Heart left ventricle (tissue), 16 donors: ENCODE data around the gene MMRN2. TPM values are rescaled to one million over a fixed set of nuclear protein-coding genes. Genes with fewer than 3 reads are reported as not detected.

ENCODE experiments used
- ATAC-seq, 4 donors: fragments of 200-7000 bp; cut with Tn5 transposase; one replicate each; pipeline ENCODE4 v1.9.1; 2020 to 2022; ENCODE audit warnings: moderate library complexity in 4 of 4, mild to moderate bottlenecking in 3 of 4, moderate number of reproducible peaks in 1 of 4
- DNase-seq, 5 donors: peaks; one replicate each; pipeline ENCODE4 v3.0.0-alpha.2; 2020
- H3K27ac ChIP-seq, 12 donors: fragments of 200-600 bp; sonication (generic) in 4 of 12; one replicate each; pipeline versions ENCODE4 v1.5.0 to v1.8.0; 2016 to 2022; ENCODE audit warnings: mild to moderate bottlenecking in 2 of 12
- H3K27me3 ChIP-seq, 9 donors: fragments of 200-600 bp; sonication (generic) in 2 of 9; one replicate each; pipeline versions ENCODE4 v1.5.1 to v1.8.0; 2016 to 2022; ENCODE audit warnings: mild to moderate bottlenecking in 3 of 9
- H3K36me3 ChIP-seq, 9 donors: fragments of 200-600 bp; sonication (generic) in 2 of 9; one replicate each; pipeline versions ENCODE4 v1.5.0 to v1.8.0; 2018 to 2022; ENCODE audit warnings: mild to moderate bottlenecking in 2 of 9
- H3K4me1 ChIP-seq, 12 donors: fragments of 200-600 bp; sonication (generic) in 4 of 12; one replicate each; pipeline versions ENCODE4 v1.5.0 to v1.8.0; 2016 to 2022; ENCODE audit warnings: mild to moderate bottlenecking in 3 of 12
- H3K4me3 ChIP-seq, 12 donors: fragments of 200-600 bp; sonication (generic) in 4 of 12; one replicate each; pipeline versions ENCODE4 v1.5.0 to v1.8.0; 2017 to 2022; ENCODE audit warnings: mild to moderate bottlenecking in 9 of 12, moderate library complexity in 4 of 12
- H3K9me3 ChIP-seq, 12 donors: fragments of 200-600 bp; sonication (generic) in 4 of 12; one replicate each; pipeline versions ENCODE4 v1.5.0 to v1.8.0; 2016 to 2022; ENCODE audit warnings: mild to moderate bottlenecking in 1 of 12
- CTCF ChIP-seq, 12 donors: fragments of 200-600 bp; sonication (generic) in 4 of 12; IDR thresholded peaks; one replicate each; pipeline versions ENCODE4 v1.5.0 to v1.8.0; 2018 to 2022; ENCODE audit warnings: antibody characterized with exemption in 12 of 12, mild to moderate bottlenecking in 5 of 12
- POLR2A ChIP-seq, 2 donors: fragments of 450-650 bp; IDR thresholded peaks; one replicate each; pipeline ENCODE4 v1.6.1; 2017; ENCODE audit warnings: antibody characterized with exemption in 2 of 2, mild to moderate bottlenecking in 2 of 2, moderate library complexity in 2 of 2
- WGBS, 4 donors: extraction: QIAGEN DNeasy Blood & Tissue Kit in 2 of 4; methylation state at CpG; one replicate each; pipeline versions ENCODE4 v1.1.5 to v1.1.7; 2013 to 2018; 5-methylcytosine and 5-hydroxymethylcytosine counted together
- intact Hi-C, 10 donors: fragments of 100-400 bp; cut with DNase I; formaldehyde crosslinking; loops; one replicate each; pipeline versions ENCODE4 v1.11.1 to v1.14.2; 2022
- polyA plus RNA-seq, 2 donors: library from polyadenylated mRNA; stranded (reverse); fragments of 200-250 nt; gene quantifications; one replicate each; pipeline ENCODE4 v1.2.3, GENCODE V29; 2013
- total RNA-seq, 9 donors: library from RNA; depleted of rRNA in 2 of 9; stranded (reverse); fragments of >200 nt in 2 of 9; fragmentation: NEBNext Ultra II Directional in 3 of 9; extraction: Animal tissue kit (Norgen Biotek cat#: 25700) in 3 of 9; gene quantifications; one replicate each; pipeline versions ENCODE4 v1.1.0 to v1.2.4, GENCODE V29; 2016 to 2023
- donor health status: ischemic (EF 13 %, LVEDD 7.1; RV severe dilation, severe dysfunction).
- donor health status: healthy with polysubstance abuse.
- donor health status: DM: no; HTN: yes; CAD: no.
- donor health status: DM: no; HTN: no; CAD: no.
- donor health status: ischemic (EF 25% LVEDD 6.9; RV normal size, moderate dysfunction).
- donor health status: ischemic (EF 25% LVEDD 5.7; RV mildly dilated, moderate dysfunction).
- donor health status: healthy.
- donor health status: DM: yes; HTN: yes; CAD: no.
- donor health status: ischemic (EF 35%, LVEDD 5.7; RV mildly dilated, moderate dysfunction).
- donor health status: nonischemic (EF 11% LVEDD 7.7; RV severe dilation, severe dysfunction).
- donor health status: DM: yes; HTN: yes; CAD: no.
- donor health status: PGD.
- donor health status: ischemic (EF 29% LVEDD 5.4; RV normal size, mild dysfunction).
- donor health status: nonischemic (EF 23%, LVEDD 6.1; RV moderate dilation, normal function).

Gene MMRN2
- total and polyA plus RNA-seq, 11 donors = 15.8 to 93.0 (median 32.7) TPM

- Histone ChIP-seq H3K4me3 (no peak overlapping the region), H3K27me3 (peaks cover 0 to 7% (median 0%) of the 10 kb centered on the region in 9 donors), H3K27ac (no peak overlapping the region), H3K36me3 (no peaks in the 10 kb centered on the region), H3K4me1 (peaks cover 5 to 60% (median 43%) of the 10 kb centered on the region in 12 donors), H3K9me3 (no peaks in the 10 kb centered on the region)
- intact Hi-C loops = no loop called here
- DNase-seq (peak in 2 of 5 donors; percentile 26 to 37), ATAC-seq (no peak)
- no peak for TF ChIP-seq POLR2A (IDR thresholded peaks at IDR 0.05)
- TF ChIP-seq CTCF (IDR thresholded peaks at IDR 0.05) = no peak
- 87 to 94% (median 88%) methylated on average over 7 to 13 of the region's 13 CpGs for WGBS, 4 donors
These were observed 6.8 kb upstream of the MMRN2 start for GRCh38 chr10:86964061-86964846.

- DNase-seq (peak in 2 of 5 donors; percentile 15 to 24), ATAC-seq (no peak)
- Histone ChIP-seq H3K9me3 (no peaks in the 10 kb centered on the region), H3K27me3 (peaks cover 0 to 4% (median 0%) of the 10 kb centered on the region in 9 donors), H3K27ac (no peak overlapping the region), H3K36me3 (no peaks in the 10 kb centered on the region), H3K4me3 (no peak overlapping the region), H3K4me1 (peaks cover 9 to 60% (median 47%) of the 10 kb centered on the region in 12 donors)
- WGBS, 4 donors = 90 to 97% (median 94%) methylated on average over 9 to 12 of the region's 12 CpGs
- intact Hi-C loops = no loop called here
- TF ChIP-seq POLR2A (IDR thresholded peaks at IDR 0.05) = no peak
- no peak for TF ChIP-seq CTCF (IDR thresholded peaks at IDR 0.05)
These were observed 6.0 kb upstream of the MMRN2 start for GRCh38 chr10:86963341-86963919.

- Histone ChIP-seq H3K36me3 (no peaks in the 10 kb centered on the region), H3K4me3 (no peak overlapping the region), H3K9me3 (no peaks in the 10 kb centered on the region), H3K4me1 (peaks cover 9 to 60% (median 48%) of the 10 kb centered on the region in 12 donors), H3K27ac (no peak overlapping the region), H3K27me3 (peaks cover 0 to 4% (median 0%) of the 10 kb centered on the region in 9 donors)
- TF ChIP-seq POLR2A (IDR thresholded peaks at IDR 0.05) = no peak
- no peak for TF ChIP-seq CTCF (IDR thresholded peaks at IDR 0.05)
- DNase-seq (peak in 2 of 5 donors; percentile 12 to 50), ATAC-seq (no peak)
- intact Hi-C loops = no loop called here
- WGBS, 4 donors = 94 to 99% (median 96%) methylated on average over 7 of the region's 7 CpGs
These were observed 5.5 kb upstream of the MMRN2 start for GRCh38 chr10:86962981-86963310.

- no peak for TF ChIP-seq CTCF (IDR thresholded peaks at IDR 0.05)
- no peak for TF ChIP-seq POLR2A (IDR thresholded peaks at IDR 0.05)
- Histone ChIP-seq H3K36me3 (no peaks in the 10 kb centered on the region), H3K4me3 (no peak overlapping the region), H3K27ac (no peak overlapping the region), H3K4me1 (peaks cover 5 to 59% (median 46%) of the 10 kb centered on the region in 12 donors), H3K27me3 (no peaks in the 10 kb centered on the region), H3K9me3 (no peaks in the 10 kb centered on the region)
- WGBS, 4 donors = 88 to 96% (median 93%) methylated on average over 4 to 7 of the region's 7 CpGs
- peak in 3 of 5 donors; percentile 9 to 44 (median 17) for DNase-seq
- intact Hi-C loops = no loop called here
- ATAC-seq = no peak
These were observed 4.9 kb upstream of the MMRN2 start for GRCh38 chr10:86962136-86962980.
